ENCODE measurements around the gene PACS2.

PACS2 gene

DNA sequence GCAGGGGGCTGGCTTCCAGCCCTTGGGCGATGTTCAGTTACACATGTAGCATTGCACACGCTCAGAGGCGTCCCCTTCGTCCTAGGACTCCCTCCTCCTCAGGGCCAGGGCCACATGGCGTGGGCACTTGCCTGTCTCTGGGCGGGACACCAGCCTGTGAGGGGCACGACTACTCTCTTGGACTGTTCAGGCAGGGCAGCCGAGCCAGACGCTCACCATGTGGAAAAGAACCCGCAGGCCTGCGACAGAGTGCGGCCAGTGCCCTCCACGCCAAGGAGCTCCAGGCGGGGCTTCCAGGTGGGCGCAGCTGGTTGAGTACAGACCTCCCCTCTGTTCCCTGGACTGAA is 126.0 kb downstream of the PACS2 start:
- TF ChIP-seq, protein P1, sequence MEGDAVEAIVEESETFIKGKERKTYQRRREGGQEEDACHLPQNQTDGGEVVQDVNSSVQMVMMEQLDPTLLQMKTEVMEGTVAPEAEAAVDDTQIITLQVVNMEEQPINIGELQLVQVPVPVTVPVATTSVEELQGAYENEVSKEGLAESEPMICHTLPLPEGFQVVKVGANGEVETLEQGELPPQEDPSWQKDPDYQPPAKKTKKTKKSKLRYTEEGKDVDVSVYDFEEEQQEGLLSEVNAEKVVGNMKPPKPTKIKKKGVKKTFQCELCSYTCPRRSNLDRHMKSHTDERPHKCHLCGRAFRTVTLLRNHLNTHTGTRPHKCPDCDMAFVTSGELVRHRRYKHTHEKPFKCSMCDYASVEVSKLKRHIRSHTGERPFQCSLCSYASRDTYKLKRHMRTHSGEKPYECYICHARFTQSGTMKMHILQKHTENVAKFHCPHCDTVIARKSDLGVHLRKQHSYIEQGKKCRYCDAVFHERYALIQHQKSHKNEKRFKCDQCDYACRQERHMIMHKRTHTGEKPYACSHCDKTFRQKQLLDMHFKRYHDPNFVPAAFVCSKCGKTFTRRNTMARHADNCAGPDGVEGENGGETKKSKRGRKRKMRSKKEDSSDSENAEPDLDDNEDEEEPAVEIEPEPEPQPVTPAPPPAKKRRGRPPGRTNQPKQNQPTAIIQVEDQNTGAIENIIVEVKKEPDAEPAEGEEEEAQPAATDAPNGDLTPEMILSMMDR (IDR thresholded peaks at IDR 0.05): no peak

DNA sequence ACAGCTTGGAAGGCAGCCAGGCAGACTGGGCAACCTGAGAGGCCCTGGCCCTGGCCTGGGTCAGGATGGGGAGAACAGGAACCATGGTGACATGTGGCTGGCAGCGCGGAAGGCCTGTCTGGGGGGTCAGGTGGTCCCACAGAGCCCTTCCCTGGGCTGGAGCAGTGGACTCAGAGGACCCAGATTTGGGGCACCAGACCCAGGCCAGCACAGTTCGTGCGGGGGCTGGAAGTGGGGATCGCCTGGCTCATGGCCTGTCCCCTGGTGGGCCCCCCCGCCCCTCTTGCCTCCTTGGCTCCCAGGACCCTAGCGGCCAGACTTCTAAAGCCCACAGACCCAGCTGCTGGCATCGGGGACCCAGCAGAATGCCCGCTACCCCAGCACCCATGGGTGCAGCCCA is 126.4 kb downstream of the PACS2 start:
- TF ChIP-seq, protein P1 (IDR thresholded peaks at IDR 0.05): no peak

DNA sequence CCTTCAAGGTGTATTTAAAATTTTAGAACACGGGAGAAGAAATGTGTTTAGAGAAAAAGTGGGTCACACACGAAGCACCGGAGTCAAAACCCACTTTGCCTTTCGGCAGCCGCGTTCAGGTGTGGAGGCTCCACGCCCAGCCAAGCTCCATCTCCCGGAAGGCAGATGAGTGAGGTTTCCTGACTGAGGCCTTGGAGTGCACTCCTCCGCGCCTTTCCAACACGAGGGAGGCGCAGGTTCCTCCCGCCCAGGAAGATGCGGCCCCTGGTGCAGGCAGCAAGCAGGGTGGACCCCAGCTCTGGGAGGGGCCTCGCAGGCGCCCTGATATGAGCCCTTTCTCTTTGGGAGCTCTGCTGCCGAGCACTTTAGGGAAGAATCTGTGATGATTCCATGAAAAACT is 127.6 kb downstream of the PACS2 start:
- TF ChIP-seq, protein P1 (IDR thresholded peaks at IDR 0.05): no peak

DNA sequence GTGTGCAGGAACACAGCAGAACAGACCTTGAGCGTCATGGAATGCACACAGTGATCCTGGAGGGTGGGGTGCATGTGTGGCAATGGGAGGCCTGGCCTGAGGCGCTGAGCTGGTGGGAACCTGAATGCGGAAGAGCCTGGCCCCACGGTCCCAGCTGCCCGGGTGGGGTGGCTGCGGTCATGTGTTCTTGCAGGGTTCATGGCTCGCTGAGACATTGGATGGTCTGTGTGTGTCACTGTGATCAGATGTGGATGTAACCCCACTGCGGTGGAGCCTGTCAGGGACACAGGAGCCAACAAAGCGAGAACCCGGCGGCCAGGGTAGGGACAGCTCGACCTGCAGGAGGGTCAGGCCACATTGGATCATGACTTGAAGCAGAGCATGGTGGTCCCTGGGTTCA is 128.3 kb downstream of the PACS2 start:
- TF ChIP-seq, protein P1 (IDR thresholded peaks at IDR 0.05): no peak

DNA sequence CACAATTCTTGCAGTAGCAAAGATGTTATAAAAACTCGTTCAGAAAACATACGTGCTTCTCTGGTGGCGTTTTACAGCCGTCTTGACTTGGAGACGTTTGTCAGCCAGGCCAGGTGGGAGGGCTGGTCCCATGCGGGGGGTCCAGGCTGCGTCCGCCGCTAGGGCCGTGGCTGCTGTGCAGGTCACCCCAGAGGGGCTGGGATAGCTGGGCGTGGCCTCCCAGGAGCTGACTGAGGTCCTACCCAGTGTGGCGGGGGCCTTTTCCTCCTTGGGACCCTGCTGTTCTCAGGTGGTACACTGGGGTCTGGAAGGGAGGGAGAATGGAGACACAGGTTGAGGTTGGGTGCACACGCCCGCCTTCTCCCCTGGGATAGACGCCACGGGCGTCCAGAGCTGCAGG is 130.3 kb downstream of the PACS2 start:
- TF ChIP-seq, protein P1 (IDR thresholded peaks at IDR 0.05): no peak

DNA sequence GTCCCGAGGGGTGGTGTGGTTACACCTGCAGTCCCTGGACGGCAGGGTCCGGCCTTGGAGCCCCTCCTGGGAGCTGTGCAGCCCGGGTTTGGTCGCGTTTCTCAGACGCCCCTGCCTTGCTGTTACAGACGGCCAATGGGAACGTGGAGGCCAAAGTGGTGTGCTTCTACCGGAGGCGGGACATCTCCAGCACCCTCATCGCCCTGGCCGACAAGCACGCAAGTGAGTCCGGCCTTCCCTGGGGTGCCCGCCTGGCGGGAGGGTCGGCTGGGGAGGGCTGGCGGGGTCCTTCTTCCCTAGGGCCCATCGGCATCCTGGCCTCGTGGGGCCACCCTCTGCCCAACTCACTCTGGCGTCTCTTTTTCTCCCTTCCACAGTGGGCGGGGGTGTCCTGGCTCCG is 130.7 kb downstream of the PACS2 start:
- TF ChIP-seq, protein P1 (IDR thresholded peaks at IDR 0.05): no peak

DNA sequence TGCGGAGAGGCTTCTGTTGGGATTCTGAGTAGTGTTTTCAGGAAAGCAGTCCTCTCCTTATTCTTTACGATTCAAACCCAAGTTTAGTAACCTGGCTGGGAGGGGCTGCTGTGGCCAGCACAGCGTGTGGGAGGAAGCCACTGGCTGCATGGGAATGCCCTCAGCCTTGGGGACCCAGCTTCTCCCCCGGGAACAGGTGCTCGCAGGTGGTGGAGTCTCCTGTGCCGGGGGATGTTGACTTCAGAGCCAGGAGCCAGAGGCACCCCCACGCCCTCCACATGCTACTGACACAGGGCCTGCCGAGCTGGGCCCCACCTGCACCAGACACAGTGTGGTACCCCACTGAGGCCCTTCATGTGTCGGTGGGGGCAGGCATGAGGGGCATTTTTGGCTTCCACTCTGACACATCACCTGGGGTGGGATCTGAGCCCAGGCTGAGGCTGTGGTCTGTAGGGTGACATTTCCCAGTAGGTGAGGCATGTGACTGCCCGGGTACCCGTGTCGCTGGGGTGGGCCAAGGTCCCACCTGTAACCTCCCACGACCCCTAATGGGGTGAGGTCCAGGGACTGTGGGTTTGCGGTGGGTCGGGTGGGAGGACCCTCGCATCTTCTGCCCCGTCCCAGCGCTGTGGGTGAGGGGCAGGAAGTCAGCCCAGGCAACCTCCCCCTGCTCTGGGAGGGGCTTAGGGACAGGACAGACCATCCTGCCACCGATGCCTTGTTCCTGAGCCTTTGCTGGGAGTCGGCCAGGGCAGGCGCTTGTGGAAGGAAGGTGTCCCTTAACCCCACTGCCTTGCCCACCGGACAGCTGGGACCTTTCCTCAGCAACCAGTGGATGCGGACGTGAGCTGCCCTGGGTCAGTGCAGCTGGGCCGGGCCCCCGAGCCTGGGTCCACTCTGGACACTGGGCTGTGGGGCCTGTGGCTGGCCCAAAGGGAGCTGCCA is 131.6 kb downstream of the PACS2 start:
- TF ChIP-seq, protein P1 (IDR thresholded peaks at IDR 0.05): no peak

Data from LNCAP (cell line).